GM12864 (cell line): ENCODE results near the gene TTC39B.

ENCODE experiments used
- DNase-seq: peaks from one replicate; pipeline ENCODE4 v3.0.0-alpha.2; 2011; ENCODE audit warnings: low read depth
- H3K4me3 ChIP-seq: 2 replicates; pipeline ENCODE4 v1.5.1; 2011; ENCODE audit warnings: mild to moderate bottlenecking, low read depth, low read length, control low read depth
- CTCF ChIP-seq: IDR thresholded peaks from 2 replicates; pipeline ENCODE4 v1.5.1; 2011; ENCODE audit warnings: low read depth, mild to moderate bottlenecking, moderate library complexity, low read length, control low read depth, inconsistent platforms; ENCODE audit errors: missing control alignments

TTC39B gene

GRCh38 chr9:15293084-15293483 is 13.9 kb downstream of the TTC39B start:
- no peak for DNase-seq
- H3K4me3 ChIP-seq: no peak overlapping the region
- no peak for TF ChIP-seq CTCF

GRCh38 chr9:15289603-15290002 is 17.4 kb downstream of the TTC39B start:
- DNase-seq: no peak
- no peak overlapping the region for H3K4me3 ChIP-seq
- no peak for TF ChIP-seq CTCF

GRCh38 chr9:15287309-15287708 is 19.7 kb downstream of the TTC39B start:
- TF ChIP-seq CTCF: no peak
- H3K4me3 ChIP-seq: no peak overlapping the region
- DNase-seq: no peak

- no peak for TF ChIP-seq CTCF
- DNase-seq: no peak
- no peak overlapping the region for H3K4me3 ChIP-seq
These were observed 20.7 kb downstream of the TTC39B start for GRCh38 chr9:15286161-15286821.

GRCh38 chr9:15282567-15283285 is 24.3 kb downstream of the TTC39B start:
- DNase-seq: no peak
- TF ChIP-seq CTCF: no peak
- no peak overlapping the region for H3K4me3 ChIP-seq

GRCh38 chr9:15280647-15281046 is 26.4 kb downstream of the TTC39B start:
- no peak overlapping the region for H3K4me3 ChIP-seq
- TF ChIP-seq CTCF: no peak
- no peak for DNase-seq

- no peak overlapping the region for H3K4me3 ChIP-seq
- no peak for DNase-seq
- TF ChIP-seq CTCF: no peak
These were observed 28.2 kb downstream of the TTC39B start for GRCh38 chr9:15278839-15279238.
